Astrocyte (in vitro differentiated cells and primary cell): ENCODE data around the gene TEN1. TPM values are rescaled to one million over a fixed set of nuclear protein-coding genes. Genes with fewer than 3 reads are reported as not detected.

ENCODE experiments used
- DNase-seq: peaks from one replicate; pipeline ENCODE4 v3.0.0-alpha.2; 2010; ENCODE audit warnings: low read depth
- FAIRE-seq: peaks from 2 replicates; lab custom pipeline; 2011; peaks lifted over from hg19 to GRCh38; lab: Jason Lieb, UNC
- H2AFZ ChIP-seq: 2 replicates; pipeline ENCODE4 v1.6.0; 2012; ENCODE audit warnings: low read depth, low read length, inconsistent platforms
- H3K27ac ChIP-seq: 2 replicates; pipeline ENCODE4 v1.5.1; 2011; ENCODE audit warnings: low read depth, low read length, inconsistent platforms
- H3K27me3 ChIP-seq: 2 replicates; pipeline ENCODE4 v1.6.0; 2011; ENCODE audit warnings: low read length, inconsistent platforms; ENCODE audit not compliant: insufficient read depth
- H3K36me3 ChIP-seq: 2 replicates; pipeline ENCODE4 v1.5.1; 2011; ENCODE audit warnings: low read length, inconsistent platforms; ENCODE audit not compliant: insufficient read depth
- H3K4me1 ChIP-seq: 2 replicates; pipeline ENCODE4 v1.5.1; 2011; ENCODE audit warnings: low read length, inconsistent platforms; ENCODE audit not compliant: insufficient read depth
- H3K4me2 ChIP-seq: 2 replicates; pipeline ENCODE4 v1.6.0; 2012; ENCODE audit warnings: low read length, inconsistent platforms
- H3K4me3 ChIP-seq: 2 replicates; pipeline ENCODE4 v1.5.1; 2011; ENCODE audit warnings: low read depth, mild to moderate bottlenecking, low read length, inconsistent platforms; ENCODE audit not compliant: insufficient read depth
- H3K79me2 ChIP-seq: 2 replicates; pipeline ENCODE4 v1.6.0; 2012; ENCODE audit warnings: mild to moderate bottlenecking, low read length, inconsistent platforms; ENCODE audit not compliant: insufficient read depth
- H3K9ac ChIP-seq: 2 replicates; pipeline ENCODE4 v1.6.0; 2012; ENCODE audit warnings: mild to moderate bottlenecking, low read length, inconsistent platforms
- H3K9me3 ChIP-seq: 2 replicates; pipeline ENCODE4 v1.5.1; 2012; ENCODE audit warnings: low read depth, mild to moderate bottlenecking, low read length, inconsistent platforms; ENCODE audit not compliant: insufficient read depth
- H4K20me1 ChIP-seq: 2 replicates; pipeline ENCODE4 v1.6.0; 2012; ENCODE audit warnings: low read length, inconsistent platforms; ENCODE audit not compliant: insufficient read depth
- H3K27ac Mint-ChIP-seq: one replicate; pipeline ENCODE4 v1.8.0; 2021; ENCODE audit warnings: mild to moderate bottlenecking, mixed read lengths; ENCODE audit not compliant: unreplicated experiment
- H3K27me3 Mint-ChIP-seq: one replicate; pipeline ENCODE4 v1.8.0; 2021; ENCODE audit warnings: low read depth, mixed read lengths; ENCODE audit not compliant: unreplicated experiment
- H3K36me3 Mint-ChIP-seq: one replicate; pipeline ENCODE4 v1.8.0; 2021; ENCODE audit warnings: low read depth, mixed read lengths; ENCODE audit not compliant: unreplicated experiment
- H3K4me1 Mint-ChIP-seq: one replicate; pipeline ENCODE4 v1.8.0; 2021; ENCODE audit warnings: low read depth, mixed read lengths; ENCODE audit not compliant: unreplicated experiment
- H3K4me3 Mint-ChIP-seq: one replicate; pipeline ENCODE4 v1.8.0; 2021; ENCODE audit warnings: mild to moderate bottlenecking, moderate library complexity, mixed read lengths; ENCODE audit not compliant: unreplicated experiment
- H3K9me3 Mint-ChIP-seq: one replicate; pipeline ENCODE4 v1.8.0; 2021; ENCODE audit warnings: mild to moderate bottlenecking, mixed read lengths; ENCODE audit not compliant: unreplicated experiment
- CTCF ChIP-seq: IDR thresholded peaks from 2 replicates; pipeline ENCODE4 v1.5.1; 2011; ENCODE audit warnings: low read depth, mild to moderate bottlenecking, inconsistent platforms, low read length, moderate library complexity; ENCODE audit not compliant: insufficient read depth
- EZH2 ChIP-seq: IDR thresholded peaks from 2 replicates; pipeline ENCODE4 v1.6.1; 2012; ENCODE audit warnings: mild to moderate bottlenecking, low read length, inconsistent platforms; ENCODE audit not compliant: insufficient read depth
- total RNA-seq: library from RNA; stranded (reverse); gene quantifications from 2 replicates; pipeline ENCODE4 v1.2.1, GENCODE V29; 2021

The TEN1 gene
- total RNA-seq, 1 donor from 2014 or later: 17.7 TPM

- H3K27ac Mint-ChIP-seq: no peak within 1 kb of the TSS
- no peaks in the 10 kb centered on the region for H3K9me3 Mint-ChIP-seq
- H3K4me1 ChIP-seq: peaks cover 12% of the 10 kb centered on the region
- no peaks in the 10 kb centered on the region for H3K27me3 Mint-ChIP-seq
- no peak within 1 kb of the TSS for H3K9ac ChIP-seq
- no peak within 1 kb of the TSS for H2AFZ ChIP-seq
- peaks cover 18% of the 10 kb centered on the region for H3K4me1 Mint-ChIP-seq
- FAIRE-seq (no peak), DNase-seq (no peak)
- no peaks in the 10 kb centered on the region for H4K20me1 ChIP-seq
- no peak within 1 kb of the TSS for H3K4me3 ChIP-seq
- H3K36me3 Mint-ChIP-seq: peaks cover 8% of the 10 kb centered on the region
- no peak within 1 kb of the TSS for H3K4me2 ChIP-seq
- no peaks in the 10 kb centered on the region for H3K79me2 ChIP-seq
- no peak within 1 kb of the TSS for H3K27ac ChIP-seq
- no peaks in the 10 kb centered on the region for H3K36me3 ChIP-seq
- TF ChIP-seq CTCF: no peak
- TF ChIP-seq EZH2: no peak
- H3K4me3 Mint-ChIP-seq: no peak within 1 kb of the TSS
- H3K9me3 ChIP-seq: no peaks in the 10 kb centered on the region
- no peaks in the 10 kb centered on the region for H3K27me3 ChIP-seq
These were observed 21.9 kb downstream of the TEN1 start, which contains the start of gene CDK3 for GRCh38 chr17:76000755-76001521. TSS of gene CDK3 (plus strand) at chr17:76000855. CDS start at chr17:76001426, 571 bp downstream.

GRCh38 chr17:76002100-76002499 lies 23.1 kb downstream of the TEN1 start:
- H3K4me1 Mint-ChIP-seq: peaks cover 14% of the 10 kb centered on the region

More at GRCh38 chr17:76002100-76002499, 23.1 kb downstream of the TEN1 start:
- no peak overlapping the region for H3K9ac ChIP-seq
- H3K27me3 Mint-ChIP-seq: no peaks in the 10 kb centered on the region
- H3K9me3 ChIP-seq: no peaks in the 10 kb centered on the region
- H3K4me3 ChIP-seq: no peak overlapping the region
- no peak overlapping the region for H3K4me3 Mint-ChIP-seq
- no peak overlapping the region for H3K27ac ChIP-seq
- no peaks in the 10 kb centered on the region for H4K20me1 ChIP-seq
- no peak overlapping the region for H3K4me2 ChIP-seq
- no peak for FAIRE-seq
- no peaks in the 10 kb centered on the region for H3K27me3 ChIP-seq
- TF ChIP-seq CTCF: no peak
- no peak for TF ChIP-seq EZH2
- peaks cover 8% of the 10 kb centered on the region for H3K36me3 Mint-ChIP-seq
- no peak overlapping the region for H3K27ac Mint-ChIP-seq
- H3K4me1 ChIP-seq: peaks cover 4% of the 10 kb centered on the region
- H2AFZ ChIP-seq: no peak overlapping the region
- no peaks in the 10 kb centered on the region for H3K79me2 ChIP-seq
- peaks cover 3% of the 10 kb centered on the region for H3K9me3 Mint-ChIP-seq
- DNase-seq: no peak
- H3K36me3 ChIP-seq: no peaks in the 10 kb centered on the region
